RCC 7860 (cell line): Measurements from ENCODE around the gene STIM1.
"Not testable (repeated sequence)": the region's sequence is repeated elsewhere in the genome, so short reads cannot be mapped to it uniquely, and the experiment has no call there.

Source experiments
- DNase-seq: peaks from one replicate; pipeline ENCODE4 v3.0.0-alpha.2; 2015; ENCODE audit warnings: low spot score
- FAIRE-seq: peaks from 2 replicates; lab custom pipeline; 2012; peaks lifted over from hg19 to GRCh38; lab: Jason Lieb, UNC

STIM1 gene

GRCh38 chr11:4053200-4053599 is 197.7 kb downstream of the STIM1 start:
- not testable (repeated sequence) for FAIRE-seq, DNase-seq

- DNase-seq (no peak), FAIRE-seq (no peak)
These were observed 199.2 kb downstream of the STIM1 start for GRCh38 chr11:4054643-4055042.

- DNase-seq (no peak), FAIRE-seq (no peak)
These were observed 204.0 kb downstream of the STIM1 start for GRCh38 chr11:4059424-4059823.

- FAIRE-seq = no peak
- DNase-seq = no peak
These were observed 204.9 kb downstream of the STIM1 start for GRCh38 chr11:4060182-4060923.

- DNase-seq (no peak), FAIRE-seq (no peak)
These were observed 206.2 kb downstream of the STIM1 start for GRCh38 chr11:4061700-4062099.

- DNase-seq = no peak
- no peak for FAIRE-seq
These were observed 207.9 kb downstream of the STIM1 start for GRCh38 chr11:4063348-4063747.

GRCh38 chr11:4064278-4064955 is 209.0 kb downstream of the STIM1 start:
- FAIRE-seq (no peak), DNase-seq (no peak)

- no peak for FAIRE-seq
- no peak for DNase-seq
These were observed 209.6 kb downstream of the STIM1 start for GRCh38 chr11:4065086-4065485.

GRCh38 chr11:4065601-4066377 is 210.3 kb downstream of the STIM1 start:
- FAIRE-seq (no peak), DNase-seq (no peak)

- FAIRE-seq = no peak
These were observed 211.4 kb downstream of the STIM1 start for GRCh38 chr11:4066910-4067309.

GRCh38 chr11:4068962-4069361 is 213.5 kb downstream of the STIM1 start:
- FAIRE-seq = no peak
- no peak for DNase-seq

More at GRCh38 chr11:4066910-4067309, 211.4 kb downstream of the STIM1 start:
- no peak for DNase-seq

GRCh38 chr11:4071325-4071724 is 215.9 kb downstream of the STIM1 start:
- FAIRE-seq (no peak), DNase-seq (no peak)

GRCh38 chr11:4071914-4072313 is 216.4 kb downstream of the STIM1 start:
- DNase-seq = no peak
- FAIRE-seq = no peak

- peak; percentile 50 for FAIRE-seq
- DNase-seq = peak; percentile 50
These were observed 217.3 kb downstream of the STIM1 start for GRCh38 chr11:4072668-4073285.

- DNase-seq (no peak), FAIRE-seq (no peak)
These were observed 218.8 kb downstream of the STIM1 start for GRCh38 chr11:4074266-4074665.

- FAIRE-seq = no peak
- no peak for DNase-seq
These were observed 221.3 kb downstream of the STIM1 start for GRCh38 chr11:4076774-4077173.

GRCh38 chr11:4083198-4083597 is 227.7 kb downstream of the STIM1 start:
- DNase-seq (no peak), FAIRE-seq (no peak)

GRCh38 chr11:4084406-4085125 is 229.1 kb downstream of the STIM1 start:
- FAIRE-seq (no peak), DNase-seq (no peak)

- DNase-seq (no peak), FAIRE-seq (no peak)
These were observed 230.1 kb downstream of the STIM1 start for GRCh38 chr11:4085575-4085974.

- FAIRE-seq = no peak
- no peak for DNase-seq
These were observed 231.3 kb downstream of the STIM1 start for GRCh38 chr11:4086575-4087353.
